ENCODE results near the gene PCDH9.

Gene PCDH9

DNA sequence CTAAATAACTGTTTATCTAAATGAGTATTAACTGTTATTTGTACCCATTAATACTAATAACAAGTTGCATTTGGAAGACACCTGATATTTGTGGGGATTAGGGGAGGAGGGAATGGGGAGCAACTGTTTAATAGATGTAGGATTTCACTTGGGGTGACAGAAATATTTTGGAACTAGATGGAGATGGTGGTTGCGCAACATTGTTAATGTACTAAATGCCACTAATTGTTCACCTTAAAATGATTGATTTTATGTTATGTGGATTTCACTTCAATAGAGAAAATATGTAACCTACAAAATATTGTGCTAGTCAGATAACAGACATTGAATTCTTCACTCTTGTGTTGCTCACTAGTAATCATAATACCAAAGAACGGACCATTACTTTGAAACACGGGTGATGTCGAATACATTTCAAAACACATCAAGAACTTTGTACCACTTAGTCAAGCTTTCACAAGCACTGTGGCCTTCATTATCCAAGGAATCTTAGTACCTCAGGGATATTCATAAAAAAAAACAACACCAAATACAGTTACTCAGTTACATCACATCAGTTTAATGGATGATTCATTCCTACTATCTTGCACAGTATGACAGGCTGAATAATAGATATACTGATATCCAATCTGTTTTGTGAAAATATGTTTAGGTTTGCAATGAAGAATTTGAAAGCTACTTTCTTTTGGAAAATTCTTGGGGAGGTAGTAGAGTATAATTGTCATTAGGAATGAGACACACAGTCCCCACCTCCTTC lies 721.8 kb downstream of the PCDH9 start:
- DNase-seq, result no peak

GRCh38 chr13:66506979-66507378 lies 723.2 kb downstream of the PCDH9 start:
- no peak for DNase-seq

DNA sequence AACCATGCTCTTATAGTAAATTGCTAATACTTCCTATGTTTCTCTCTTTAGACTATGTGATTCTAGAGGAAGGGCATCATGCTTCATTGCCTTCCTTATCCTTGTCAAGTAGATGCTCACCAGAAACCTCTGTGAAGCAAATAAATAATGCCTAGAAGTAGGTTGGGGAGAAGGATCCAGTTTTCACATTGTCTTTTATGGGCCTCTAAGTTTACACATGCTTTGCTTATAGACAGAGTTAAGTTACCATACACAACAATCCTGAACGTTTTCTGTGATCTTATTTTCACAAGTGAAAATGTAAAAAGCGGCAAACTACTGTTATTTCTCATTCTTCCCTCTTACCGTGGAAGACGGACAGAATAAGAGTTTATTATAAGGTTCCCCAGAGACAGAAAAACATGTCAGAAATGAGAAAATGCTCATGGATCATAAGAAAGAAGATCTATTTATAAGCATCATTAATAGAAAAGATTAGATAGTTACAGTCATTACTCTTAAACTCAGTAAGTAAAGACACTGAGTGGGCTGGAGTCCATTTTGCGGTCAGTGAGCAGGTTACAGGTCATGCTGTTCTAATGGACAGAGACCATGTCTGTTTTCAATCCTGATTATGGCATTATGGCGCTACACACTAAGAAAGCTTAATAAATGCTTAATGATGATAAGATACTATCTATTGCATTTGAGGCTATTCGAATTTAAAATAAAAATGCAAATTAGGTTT lies 723.9 kb downstream of the PCDH9 start:
- no peak for DNase-seq

DNA sequence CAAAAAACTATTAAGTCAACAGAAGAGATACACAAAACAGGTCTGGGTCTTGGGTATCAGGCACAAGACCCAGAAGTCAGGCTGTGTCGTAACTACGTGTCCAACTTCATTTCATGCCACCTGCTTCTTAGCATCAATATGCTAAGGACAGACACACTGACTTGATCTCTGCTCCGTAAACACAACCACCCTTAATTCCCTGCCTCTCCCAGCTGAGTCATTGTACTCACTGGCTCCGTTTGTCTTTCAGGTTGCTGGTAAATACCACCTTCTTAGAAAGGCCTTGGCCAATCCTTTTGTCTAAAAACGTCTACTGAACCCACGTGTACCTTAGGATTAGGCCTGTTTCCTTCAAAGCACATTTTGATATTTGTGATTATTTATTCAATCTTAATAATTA lies 726.2 kb downstream of the PCDH9 start:
- no peak for DNase-seq

DNA sequence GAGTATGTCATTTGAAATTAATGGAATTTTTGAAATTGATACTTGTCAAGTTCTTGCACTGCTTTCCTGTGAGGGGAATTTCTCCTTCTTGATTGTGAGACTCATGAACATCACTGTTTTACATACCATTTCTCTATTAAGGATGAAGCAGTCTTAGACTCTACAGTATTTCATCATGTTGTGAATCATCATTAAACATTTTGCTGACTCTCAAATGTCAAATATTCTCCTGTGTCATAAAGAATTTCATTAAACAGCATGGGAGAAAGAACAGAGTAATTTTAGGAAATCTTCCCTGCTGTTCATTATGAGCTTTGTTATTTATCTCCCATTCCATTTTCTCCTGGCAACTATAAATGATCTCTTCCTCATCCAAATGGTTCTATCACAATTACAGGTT lies 729.0 kb downstream of the PCDH9 start:
- DNase-seq, result no peak

GRCh38 chr13:66492479-66492878 lies 737.7 kb downstream of the PCDH9 start:
- no peak for DNase-seq

DNA sequence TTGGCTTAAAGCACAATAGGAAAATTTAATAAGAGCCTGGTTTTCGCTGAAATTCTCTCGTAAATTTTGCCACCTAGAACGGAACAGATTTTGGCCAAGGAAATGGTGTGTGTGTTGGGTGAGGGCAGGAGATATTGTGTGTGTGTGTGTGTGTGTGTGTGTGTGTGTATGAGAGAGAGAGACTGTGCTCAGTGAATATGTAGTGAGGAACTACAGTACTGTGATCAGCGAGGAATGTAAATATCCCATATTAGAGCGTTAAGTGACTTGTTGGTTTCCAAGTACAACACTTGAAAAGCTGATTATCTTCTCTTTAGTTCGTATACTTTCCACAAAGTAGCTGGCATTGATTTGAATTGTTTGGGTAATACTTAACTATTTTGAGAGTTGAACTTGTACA lies 738.9 kb downstream of the PCDH9 start:
- DNase-seq, result no peak

DNA sequence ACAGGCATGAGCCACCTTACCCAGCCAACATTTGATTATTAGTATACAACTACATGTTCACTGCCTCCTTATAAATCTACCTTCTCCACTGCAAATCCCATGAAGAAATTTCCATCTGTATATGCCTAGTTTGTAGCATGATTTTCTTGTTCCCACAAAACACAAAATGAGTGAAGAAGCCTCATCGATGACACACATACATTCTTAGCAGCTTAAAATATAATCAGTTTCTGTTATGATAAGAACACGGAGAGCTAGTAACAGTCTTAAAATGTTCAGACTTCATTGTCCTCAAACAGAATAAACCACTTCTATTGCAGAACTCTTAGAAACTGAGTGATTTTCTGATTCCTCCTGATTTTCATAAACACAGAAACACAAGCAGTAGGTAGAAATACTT lies 740.5 kb downstream of the PCDH9 start:
- DNase-seq, result no peak

GRCh38 chr13:66489172-66489571 lies 741.0 kb downstream of the PCDH9 start:
- DNase-seq, result no peak

- no peak for DNase-seq
Observed at GRCh38 chr13:66483712-66484111, 746.4 kb downstream of the PCDH9 start.

- DNase-seq, result no peak
Observed at GRCh38 chr13:66482836-66483235, 747.3 kb downstream of the PCDH9 start.

DNA sequence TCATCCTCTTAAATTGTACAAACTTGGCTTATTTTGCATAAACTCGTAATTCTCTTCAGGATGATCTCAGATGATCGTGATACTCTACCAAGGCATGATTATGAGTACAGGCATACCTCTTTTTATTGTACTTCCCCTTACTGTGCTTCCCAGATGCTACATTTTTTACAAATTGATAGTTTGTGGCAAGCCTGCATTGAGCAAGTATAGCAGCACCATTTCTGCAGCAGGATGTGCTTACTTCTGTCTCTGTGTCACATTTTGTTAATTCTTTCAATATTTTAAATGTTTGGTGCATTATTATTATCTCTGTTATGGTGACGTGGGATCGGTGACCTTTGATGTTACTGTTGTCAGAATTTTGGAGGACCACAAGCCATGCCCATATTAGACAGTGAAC lies 752.3 kb downstream of the PCDH9 start:
- no peak for DNase-seq

GRCh38 chr13:66475061-66475460 lies 755.1 kb downstream of the PCDH9 start:
- DNase-seq, result no peak

- DNase-seq, result no peak
Observed at GRCh38 chr13:66469745-66470144, 760.4 kb downstream of the PCDH9 start.

GRCh38 chr13:66468656-66469055 lies 761.5 kb downstream of the PCDH9 start:
- DNase-seq, result no peak

DNA sequence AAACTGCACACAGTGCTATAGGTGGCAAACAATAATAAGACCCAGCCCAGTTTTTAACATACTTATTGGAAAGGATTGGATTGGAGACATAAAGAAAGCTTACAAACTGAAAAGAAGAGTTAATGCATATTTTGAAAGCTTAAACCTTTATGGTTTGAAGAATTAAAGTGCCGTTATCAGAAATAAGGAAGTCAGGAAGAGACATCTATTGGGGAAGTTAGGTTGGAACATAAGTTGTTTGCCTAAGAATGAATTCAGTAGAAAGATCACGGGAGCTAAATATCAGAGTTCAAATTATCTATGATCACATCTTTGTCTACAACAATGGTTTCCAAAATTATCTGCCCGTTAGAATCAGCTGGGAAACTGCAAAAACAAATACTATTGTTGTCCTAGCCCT lies 767.9 kb downstream of the PCDH9 start:
- no peak for DNase-seq

- no peak for DNase-seq
Observed at GRCh38 chr13:66461021-66461420, 769.1 kb downstream of the PCDH9 start.

- DNase-seq, result no peak
Observed at GRCh38 chr13:66459634-66460033, 770.5 kb downstream of the PCDH9 start.

- DNase-seq, result no peak
Observed at GRCh38 chr13:66459143-66459542, 771.0 kb downstream of the PCDH9 start.

DNA sequence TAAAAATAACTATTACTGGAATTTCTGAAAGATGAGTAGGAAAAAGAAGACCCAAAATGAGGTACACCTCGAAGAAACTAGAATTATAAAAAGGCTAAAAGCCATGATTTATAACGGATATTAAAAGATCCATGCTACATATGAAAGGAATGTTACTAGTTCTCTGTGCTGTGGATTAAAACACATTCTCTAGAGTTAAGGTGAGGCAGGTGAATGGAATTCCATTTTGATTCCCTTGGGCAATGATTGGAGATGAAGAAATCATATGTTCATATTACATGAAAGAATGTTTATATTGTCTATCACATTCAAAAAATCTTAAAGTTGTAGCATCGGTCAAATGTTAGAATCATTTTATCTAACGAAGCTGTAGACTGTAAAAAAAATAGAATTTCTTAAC lies 783.7 kb downstream of the PCDH9 start:
- DNase-seq, result no peak

DNA sequence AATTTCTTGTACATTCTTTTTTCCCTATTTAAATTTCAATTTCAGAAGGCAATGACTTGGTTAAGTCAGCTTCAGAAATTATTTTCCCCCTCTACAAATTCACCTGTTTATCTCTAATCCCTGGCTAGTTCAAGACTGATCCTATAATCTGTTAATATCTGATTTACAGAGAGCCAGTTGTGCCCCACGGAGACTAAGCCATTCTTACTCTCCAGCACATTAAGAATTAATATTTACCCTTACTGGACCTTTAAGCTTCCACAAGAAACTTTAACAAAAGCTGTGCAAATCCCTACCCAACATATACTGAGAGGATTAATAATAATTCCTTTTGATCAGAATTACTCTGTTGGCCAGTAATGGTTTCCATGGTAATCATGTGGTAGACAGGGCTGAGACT lies 786.2 kb downstream of the PCDH9 start:
- no peak for DNase-seq

- DNase-seq, result no peak
Observed at GRCh38 chr13:66440938-66441337, 789.2 kb downstream of the PCDH9 start.

DNA sequence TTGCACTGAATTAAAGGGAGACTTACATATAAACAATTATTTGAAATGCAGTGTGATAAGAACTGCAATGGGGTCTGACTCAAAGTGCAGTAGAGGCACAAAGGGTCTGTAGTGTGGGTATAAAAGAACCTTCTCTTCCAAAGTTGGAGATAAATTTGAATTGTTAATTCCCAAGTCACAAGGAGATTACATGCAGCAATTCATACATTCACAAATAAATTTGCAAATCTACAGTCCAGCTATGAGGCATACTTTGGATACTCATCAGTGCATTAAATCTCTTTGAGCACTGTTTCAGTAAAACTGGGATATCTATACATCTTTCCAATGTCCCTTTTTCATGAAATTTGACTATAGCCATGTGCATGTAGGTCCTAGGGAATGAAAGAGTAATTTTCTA lies 799.4 kb downstream of the PCDH9 start:
- no peak for DNase-seq

DNA sequence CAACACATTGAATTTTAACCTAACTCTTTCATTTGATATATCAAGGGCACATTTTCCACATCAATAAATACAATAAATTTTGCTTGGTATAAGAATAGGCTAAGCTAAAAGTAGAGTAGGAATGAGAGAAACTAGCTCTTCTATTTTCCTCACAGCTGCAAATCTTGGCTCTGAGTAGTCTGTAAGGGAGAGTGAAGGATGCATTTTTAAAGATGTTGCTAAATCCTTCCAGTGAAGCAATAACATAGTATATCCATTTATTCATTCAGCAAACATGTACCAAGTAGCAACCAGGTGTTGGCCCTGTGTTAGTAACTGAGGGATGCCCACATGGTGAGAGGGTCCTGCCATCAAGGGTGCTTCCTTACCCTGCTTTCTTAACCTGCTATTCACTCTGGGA lies 799.9 kb downstream of the PCDH9 start:
- DNase-seq, result no peak

- no peak for DNase-seq
Observed at GRCh38 chr13:66429156-66429555, 801.0 kb downstream of the PCDH9 start.
